PC-3 (cell line): ENCODE measurements around the gene HEATR9.

Experiments
- CTCF ChIP-seq: fragments of 300-600 bp; sonication (generic); conservative IDR thresholded peaks from 2 replicates; pipeline ENCODE4 v1.5.1; 2017; ENCODE audit warnings: antibody characterized with exemption, low read depth, mild to moderate bottlenecking, low read length
- EZH2 ChIP-seq: fragments of 300-600 bp; sonication (generic); IDR thresholded peaks from one replicate; pipeline ENCODE4 v1.6.1; 2017; ENCODE audit warnings: antibody characterized with exemption, mild to moderate bottlenecking, low read length; ENCODE audit not compliant: unreplicated experiment
- EZH2phosphoT487 ChIP-seq: fragments of 300-600 bp; sonication (generic); IDR thresholded peaks from 2 replicates; pipeline ENCODE4 v1.6.1; 2018; ENCODE audit warnings: mild to moderate bottlenecking, antibody characterized with exemption, low read length, borderline replicate concordance

- TF ChIP-seq EZH2phosphoT487 = no peak
- TF ChIP-seq CTCF = no peak
- no peak for TF ChIP-seq EZH2
Measured at GRCh38 chr17:35917519-35918213, 49.0 kb upstream of the HEATR9 start.
